ENCODE results near the gene EXOSC6.
"Not testable (repeated sequence)": the region's sequence is repeated elsewhere in the genome, so short reads cannot be mapped to it uniquely, and the experiment has no call there.

Gene EXOSC6

DNA sequence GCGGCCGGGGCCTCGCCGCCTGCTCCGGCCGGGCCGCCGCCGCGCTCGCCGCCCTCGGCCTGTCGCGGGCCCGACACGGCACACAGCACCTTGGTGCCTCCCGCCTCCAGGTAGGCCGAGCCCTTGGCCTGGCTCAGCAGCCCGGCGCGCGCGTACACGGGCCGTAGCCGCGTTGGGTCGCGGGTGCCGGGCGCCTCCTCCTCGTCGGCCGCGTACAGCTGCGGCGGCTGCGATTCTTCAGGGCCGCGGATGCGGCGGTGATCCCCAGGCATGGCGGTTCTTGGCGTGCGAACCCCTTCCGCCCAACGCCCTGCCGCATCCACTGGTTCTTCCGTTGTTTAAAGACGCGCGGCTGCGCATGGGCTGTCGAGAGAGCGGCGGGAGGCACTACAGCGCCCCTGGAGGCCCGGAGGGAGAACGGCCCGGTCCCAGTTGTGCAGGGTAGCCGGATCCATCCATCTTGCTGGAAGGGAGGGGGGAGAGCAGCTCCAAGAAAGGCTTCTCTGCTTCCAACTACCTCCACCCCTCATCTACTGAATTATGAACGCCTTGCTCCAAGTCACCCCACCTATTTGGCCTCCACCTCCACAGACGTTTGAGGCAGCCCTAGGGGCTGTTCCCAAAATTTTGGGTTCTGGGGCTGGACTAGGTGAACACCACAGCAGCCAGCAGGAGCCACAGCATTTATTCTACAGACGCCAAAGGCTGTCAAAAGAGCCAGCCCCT is at the start of gene EXOSC6:
TSS of gene EXOSC6 (minus strand) at position 312 of the 726 bp plus-strand sequence. CDS start at position 272, 40 bp downstream.
- no peaks in the 10 kb centered on the region for H3K9me3 ChIP-seq (ENCODE audit: insufficient read depth, low read depth, low read length)
- peak within 1 kb of the TSS; percentile 88 for H3K4me3 ChIP-seq (ENCODE audit: low read length)
- H3K4me1 ChIP-seq (ENCODE audit: insufficient read depth, low read length) = no peaks in the 10 kb centered on the region
- H3K27me3 ChIP-seq (ENCODE audit: insufficient read depth, low read length) = no peaks in the 10 kb centered on the region
- H3K36me3 ChIP-seq (ENCODE audit: insufficient read depth, low read depth, low read length) = peaks cover 49% of the 10 kb centered on the region
- no peak within 1 kb of the TSS for H3K27ac ChIP-seq (ENCODE audit: low read length)
- H3K9ac ChIP-seq (ENCODE audit: low read depth, low read length) = peak within 1 kb of the TSS; percentile 88

DNA sequence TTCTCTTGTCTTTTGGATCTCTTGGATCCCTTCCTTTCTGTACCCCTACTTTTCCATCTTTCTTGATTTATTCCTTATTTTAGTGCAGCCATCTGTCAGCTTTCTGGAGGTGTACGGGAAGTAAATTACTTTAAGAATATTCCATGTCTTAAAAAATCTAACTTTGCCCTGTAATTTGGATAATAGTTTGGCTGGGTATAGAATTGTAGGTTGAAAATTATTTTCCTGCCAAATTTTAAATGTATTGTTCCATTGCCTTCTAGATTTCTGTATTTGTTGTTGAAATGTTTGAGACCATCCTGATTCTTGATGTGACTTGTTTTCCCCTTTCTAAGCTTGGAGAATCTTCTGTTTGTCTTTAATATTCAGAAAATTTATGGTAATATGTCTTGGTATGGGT is 49.4 kb upstream of the EXOSC6 start:
- no peak overlapping the region for H3K4me3 ChIP-seq (ENCODE audit: low read length)
- H3K27me3 ChIP-seq (ENCODE audit: insufficient read depth, low read length) = no peaks in the 10 kb centered on the region
- H3K27ac ChIP-seq (ENCODE audit: low read length) = no peak overlapping the region
- H3K9me3 ChIP-seq (ENCODE audit: insufficient read depth, low read depth, low read length) = peaks cover 7% of the 10 kb centered on the region; the same call in 1 of the 2 replicates
- no peak overlapping the region for H3K9ac ChIP-seq (ENCODE audit: low read depth, low read length)
- no peaks in the 10 kb centered on the region; the same call in 1 of the 2 replicates for H3K4me1 ChIP-seq (ENCODE audit: insufficient read depth, low read length)
- H3K36me3 ChIP-seq (ENCODE audit: insufficient read depth, low read depth, low read length) = peaks cover 8% of the 10 kb centered on the region; the same call in 1 of the 2 replicates

DNA sequence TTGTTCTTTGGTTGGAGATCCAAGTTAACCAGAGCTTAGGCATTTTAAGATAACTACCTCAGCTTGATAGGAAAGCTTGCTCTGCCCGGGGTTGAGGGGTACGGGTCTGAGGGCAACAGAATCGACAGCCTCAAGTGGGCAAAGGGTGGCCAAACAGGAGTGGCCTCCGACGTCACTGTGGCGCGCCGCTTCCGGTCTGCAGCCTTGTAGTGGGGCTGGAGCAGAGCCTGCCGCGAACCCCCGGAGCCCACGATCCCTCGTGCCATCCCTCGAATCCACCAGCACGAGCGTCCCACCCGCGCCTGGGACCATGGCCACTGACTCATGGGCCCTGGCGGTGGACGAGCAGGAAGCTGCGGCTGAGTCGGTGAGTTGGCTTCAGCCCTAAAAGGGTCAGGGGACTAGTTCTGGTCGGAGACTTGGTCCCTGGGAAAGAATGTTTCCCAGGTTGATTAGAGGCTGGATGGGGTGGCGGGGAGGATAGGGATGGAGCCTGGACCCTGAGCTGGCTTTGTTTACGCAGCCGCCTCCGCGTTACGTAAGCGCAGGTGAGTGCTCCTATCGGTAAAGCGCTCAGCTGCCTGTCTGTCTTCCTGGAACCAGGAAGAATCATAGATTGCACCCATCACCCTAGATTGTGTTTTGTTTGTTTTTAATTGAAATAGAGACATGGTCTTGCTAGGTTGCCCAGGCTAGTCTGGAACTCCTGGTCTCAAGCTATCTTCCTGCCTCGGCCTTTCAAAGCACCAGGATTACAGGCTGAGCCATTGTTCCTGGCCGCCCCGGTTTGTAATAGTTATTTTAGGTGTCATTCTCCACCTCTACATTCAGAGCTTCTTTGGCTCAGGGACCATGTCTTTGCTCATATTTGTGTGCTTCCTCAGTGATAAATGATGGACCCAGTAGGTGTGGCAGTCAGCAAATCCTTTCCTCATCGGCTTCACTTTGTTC is 47.5 kb upstream of the EXOSC6 start, which contains the start of gene DDX19B:
TSS of gene DDX19B (plus strand) at position 199 of the 951 bp plus-strand sequence. CDS start at position 311, 112 bp downstream.
- Histone ChIP-seq H3K4me1 (ENCODE audit: insufficient read depth, low read length) (no peaks in the 10 kb centered on the region), H3K9me3 (ENCODE audit: insufficient read depth, low read depth, low read length) (peaks cover 7% of the 10 kb centered on the region; the same call in 1 of the 2 replicates), H3K36me3 (ENCODE audit: insufficient read depth, low read depth, low read length) (peaks cover 8% of the 10 kb centered on the region; the same call in 1 of the 2 replicates), H3K9ac (ENCODE audit: low read depth, low read length) (peak within 1 kb of the TSS; percentile 94), H3K27me3 (ENCODE audit: insufficient read depth, low read length) (no peaks in the 10 kb centered on the region), H3K4me3 (ENCODE audit: low read length) (peak within 1 kb of the TSS; percentile 89), H3K27ac (ENCODE audit: low read length) (peak within 1 kb of the TSS; percentile 83)

DNA sequence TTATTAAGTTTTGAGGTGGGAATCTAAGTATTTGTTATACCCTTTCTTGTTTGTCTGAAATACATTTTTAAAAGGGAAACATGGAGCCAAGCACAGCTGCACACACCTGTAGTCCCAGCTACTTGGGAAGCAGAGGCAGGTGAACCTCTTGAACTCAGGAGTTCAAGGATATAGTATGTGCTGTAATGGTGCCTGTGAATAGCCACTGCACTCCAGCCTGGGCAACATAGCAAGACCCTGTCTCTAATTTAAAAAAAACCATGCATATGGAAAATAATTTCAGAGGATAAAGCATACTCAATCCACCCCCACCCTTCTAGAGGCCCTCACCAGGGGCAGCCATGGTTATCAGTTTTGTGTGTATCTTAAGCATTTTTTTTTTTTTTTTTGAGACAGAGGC is 43.9 kb upstream of the EXOSC6 start:
- no peaks in the 10 kb centered on the region for H3K27me3 ChIP-seq (ENCODE audit: insufficient read depth, low read length)
- no peak overlapping the region for H3K9ac ChIP-seq (ENCODE audit: low read depth, low read length)
- H3K4me1 ChIP-seq (ENCODE audit: insufficient read depth, low read length) = no peaks in the 10 kb centered on the region
- no peaks in the 10 kb centered on the region for H3K36me3 ChIP-seq (ENCODE audit: insufficient read depth, low read depth, low read length)
- H3K27ac ChIP-seq (ENCODE audit: low read length) = no peak overlapping the region
- no peak overlapping the region for H3K4me3 ChIP-seq (ENCODE audit: low read length)
- no peaks in the 10 kb centered on the region for H3K9me3 ChIP-seq (ENCODE audit: insufficient read depth, low read depth, low read length)

DNA sequence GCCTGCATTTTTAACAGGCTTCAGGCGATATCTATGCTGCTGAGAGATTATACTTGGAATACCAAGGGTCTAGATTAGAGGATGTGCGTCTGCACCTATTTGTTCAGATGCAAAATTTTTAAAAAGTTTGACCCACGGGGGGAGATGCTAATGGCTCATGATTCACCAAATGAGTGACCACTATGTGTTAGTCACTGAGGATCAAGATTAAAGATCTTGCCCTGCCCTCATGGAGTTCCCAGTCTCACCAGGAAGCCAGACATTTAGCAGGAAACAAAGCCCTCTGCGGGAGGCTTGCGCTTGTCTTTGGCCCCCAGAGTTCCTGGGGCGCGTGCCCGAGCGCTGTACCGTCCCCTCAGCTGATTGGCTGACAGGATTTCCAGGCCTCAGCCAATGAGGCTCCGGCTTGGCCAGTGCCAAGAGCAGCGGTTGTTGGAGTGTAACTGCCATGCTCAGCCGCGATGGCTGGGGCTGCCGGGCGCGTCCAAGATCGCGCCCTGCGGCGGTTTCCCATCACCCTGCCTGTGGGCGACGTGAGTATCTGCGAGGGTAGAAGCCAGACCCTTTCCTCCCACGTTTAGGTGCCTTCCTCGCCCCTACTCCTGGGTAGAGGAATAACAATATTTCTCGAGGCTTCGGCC is 42.8 kb upstream of the EXOSC6 start:
- H3K9ac ChIP-seq (ENCODE audit: low read depth, low read length) = no peak overlapping the region
- H3K27me3 ChIP-seq (ENCODE audit: insufficient read depth, low read length) = no peaks in the 10 kb centered on the region
- H3K4me3 ChIP-seq (ENCODE audit: low read length) = no peak overlapping the region
- H3K36me3 ChIP-seq (ENCODE audit: insufficient read depth, low read depth, low read length) = no peaks in the 10 kb centered on the region
- H3K27ac ChIP-seq (ENCODE audit: low read length) = no peak overlapping the region
- no peaks in the 10 kb centered on the region for H3K9me3 ChIP-seq (ENCODE audit: insufficient read depth, low read depth, low read length)
- H3K4me1 ChIP-seq (ENCODE audit: insufficient read depth, low read length) = peaks cover 4% of the 10 kb centered on the region; the same call in 1 of the 2 replicates

DNA sequence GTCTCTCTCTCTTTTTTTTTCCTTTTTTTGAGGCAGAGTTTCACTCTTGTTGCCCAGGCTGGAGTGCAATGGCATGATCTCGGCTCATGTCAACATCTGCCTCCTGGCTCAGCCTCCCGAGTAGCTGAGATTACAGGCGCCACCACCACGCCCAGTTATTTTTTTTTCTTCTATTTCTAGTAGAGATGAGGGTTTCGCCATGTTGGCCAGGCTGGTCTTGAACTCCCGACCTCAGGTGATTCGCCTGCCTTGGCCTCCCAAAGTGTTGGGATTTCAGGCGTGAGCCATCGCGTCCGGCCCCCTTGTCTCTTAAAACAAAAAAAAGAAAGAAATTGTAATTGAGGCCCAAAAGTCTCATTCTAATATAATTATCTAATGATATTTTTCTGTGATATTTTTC is 40.4 kb upstream of the EXOSC6 start:
- H3K27ac ChIP-seq (ENCODE audit: low read length); H3K9ac ChIP-seq (ENCODE audit: low read depth, low read length); H3K4me1 ChIP-seq (ENCODE audit: insufficient read depth, low read length); H3K9me3 ChIP-seq (ENCODE audit: insufficient read depth, low read depth, low read length); H3K27me3 ChIP-seq (ENCODE audit: insufficient read depth, low read length); H3K4me3 ChIP-seq (ENCODE audit: low read length); H3K36me3 ChIP-seq (ENCODE audit: insufficient read depth, low read depth, low read length): not testable (repeated sequence)

DNA sequence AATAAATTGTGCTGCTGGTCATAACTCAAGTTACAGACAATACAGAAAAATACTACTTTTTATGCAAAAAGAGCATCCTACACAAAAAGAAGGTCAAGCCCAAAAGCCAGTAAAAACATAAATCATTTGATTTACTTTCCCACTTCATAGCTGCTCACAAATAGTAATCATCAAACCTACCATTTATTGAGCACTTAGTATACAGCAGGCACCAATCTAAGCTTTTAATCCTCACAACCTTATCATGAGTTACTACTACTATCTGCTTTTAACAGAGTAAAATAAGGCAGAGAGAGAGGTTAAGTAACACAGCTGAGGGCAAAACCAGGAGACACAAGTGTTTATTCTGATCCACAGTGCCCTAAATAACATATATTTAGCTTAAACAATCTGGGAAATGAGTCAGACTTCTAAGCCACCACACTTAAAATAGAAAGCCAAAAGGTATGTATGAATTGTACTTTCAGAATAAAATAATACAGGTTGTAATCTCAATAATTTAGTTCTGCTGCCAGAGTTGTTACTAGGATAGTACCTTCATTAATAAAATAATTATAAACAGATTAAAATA is 39.3 kb upstream of the EXOSC6 start:
- Histone ChIP-seq H3K4me3 (ENCODE audit: low read length) (no peak overlapping the region), H3K4me1 (ENCODE audit: insufficient read depth, low read length) (peaks cover 4% of the 10 kb centered on the region; the same call in 1 of the 2 replicates), H3K9me3 (ENCODE audit: insufficient read depth, low read depth, low read length) (no peaks in the 10 kb centered on the region), H3K27ac (ENCODE audit: low read length) (no peak overlapping the region), H3K9ac (ENCODE audit: low read depth, low read length) (no peak overlapping the region), H3K36me3 (ENCODE audit: insufficient read depth, low read depth, low read length) (peaks cover 5% of the 10 kb centered on the region; the same call in 1 of the 2 replicates), H3K27me3 (ENCODE audit: insufficient read depth, low read length) (no peaks in the 10 kb centered on the region)

DNA sequence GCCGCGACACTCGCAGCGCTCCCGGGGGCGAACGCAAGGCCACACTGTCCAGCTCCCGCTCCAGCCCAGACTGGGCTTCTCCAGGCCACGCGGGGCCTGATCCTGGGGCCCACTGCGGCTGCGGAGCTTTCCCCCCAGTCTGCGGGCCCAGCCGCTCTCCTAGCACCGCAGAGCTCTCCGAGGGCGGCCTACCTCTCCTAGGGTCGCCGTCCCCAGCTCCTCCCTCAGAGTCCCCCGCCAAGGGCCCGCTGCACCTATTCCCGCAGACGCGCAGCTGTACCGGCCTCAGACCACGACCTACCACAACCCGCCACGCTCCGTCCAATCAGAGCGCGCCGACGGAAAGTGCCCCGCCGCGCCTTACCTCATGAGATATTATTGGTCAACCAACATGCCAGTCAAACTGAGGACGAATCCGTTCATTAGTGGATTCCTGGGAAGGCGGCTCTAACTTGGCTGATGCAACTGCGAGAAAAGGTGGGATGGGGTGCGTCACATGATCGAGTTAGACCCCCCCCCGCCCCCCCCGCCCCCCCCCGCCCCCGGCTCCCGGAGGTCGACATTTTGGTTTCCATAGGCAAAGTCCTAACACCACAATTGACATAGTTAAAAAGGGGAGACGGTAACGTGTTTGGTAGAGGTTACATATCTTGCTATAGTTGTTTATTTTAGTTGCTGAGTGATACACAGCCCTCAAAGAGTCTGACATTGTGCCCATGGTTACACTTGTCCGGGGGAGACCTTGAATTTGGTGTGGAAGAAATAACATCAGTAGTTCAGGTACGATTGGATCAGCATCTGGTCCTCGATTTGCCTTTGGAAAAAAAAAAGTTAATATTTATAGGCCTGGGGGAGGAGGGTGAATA is 37.7 kb upstream of the EXOSC6 start, which contains the start of gene AARS1:
TSS of gene AARS1 (minus strand) at position 278 of the 866 bp plus-strand sequence. CDS start 6,743 bp downstream, outside the sequence.
- H3K27ac ChIP-seq (ENCODE audit: low read length) = peak within 1 kb of the TSS; percentile 89
- H3K27me3 ChIP-seq (ENCODE audit: insufficient read depth, low read length) = no peaks in the 10 kb centered on the region

DNA sequence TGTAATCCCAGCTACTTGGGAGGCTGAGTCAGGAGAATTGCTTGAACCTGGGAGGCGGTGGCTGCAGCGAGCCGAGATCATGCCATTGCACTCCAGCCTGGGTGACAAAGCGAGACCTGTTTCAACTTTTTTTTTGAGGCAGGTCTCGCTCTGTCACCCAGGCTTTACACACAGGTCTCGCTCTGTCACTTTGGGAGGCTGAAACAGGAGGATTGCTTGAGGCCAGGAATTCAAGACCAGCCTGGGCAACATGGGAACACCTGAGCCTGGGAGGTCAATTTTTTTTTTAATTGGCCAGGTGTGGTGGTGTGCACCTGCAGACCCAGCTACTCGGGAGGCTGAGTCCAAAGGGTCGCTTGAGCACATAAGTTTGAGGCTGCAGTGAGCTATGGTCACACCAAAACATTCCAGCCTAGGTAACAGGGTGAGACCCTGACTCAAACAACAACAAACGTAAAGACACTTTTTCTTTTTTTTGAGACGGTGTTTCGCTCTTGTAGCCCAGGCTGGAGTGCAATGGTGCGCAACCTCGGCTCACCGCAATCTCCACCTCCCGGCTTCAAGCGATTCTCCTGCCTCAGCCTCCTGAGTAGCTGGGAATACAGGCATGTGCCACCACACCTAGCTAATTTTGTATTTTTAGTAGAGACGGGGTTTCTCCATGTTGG is 35.7 kb upstream of the EXOSC6 start:
- not testable (repeated sequence) for H3K9me3 ChIP-seq (ENCODE audit: insufficient read depth, low read depth, low read length); H3K27me3 ChIP-seq (ENCODE audit: insufficient read depth, low read length); H3K4me1 ChIP-seq (ENCODE audit: insufficient read depth, low read length); H3K27ac ChIP-seq (ENCODE audit: low read length)
- H3K36me3 ChIP-seq (ENCODE audit: insufficient read depth, low read depth, low read length) = peaks cover 40% of the 10 kb centered on the region
- H3K4me3 ChIP-seq (ENCODE audit: low read length) = peak overlapping the region; percentile 82
- H3K9ac ChIP-seq (ENCODE audit: low read depth, low read length) = peak overlapping the region; percentile 94; the same call in 1 of the 2 replicates

More for the DNA sequence above, 37.7 kb upstream of the EXOSC6 start, which contains the start of gene AARS1:
- Histone ChIP-seq H3K36me3 (ENCODE audit: insufficient read depth, low read depth, low read length) (peaks cover 21% of the 10 kb centered on the region), H3K9me3 (ENCODE audit: insufficient read depth, low read depth, low read length) (no peaks in the 10 kb centered on the region), H3K4me1 (ENCODE audit: insufficient read depth, low read length) (peaks cover 4% of the 10 kb centered on the region; the same call in 1 of the 2 replicates), H3K9ac (ENCODE audit: low read depth, low read length) (peak within 1 kb of the TSS; percentile 94), H3K4me3 (ENCODE audit: low read length) (peak within 1 kb of the TSS; percentile 82)

DNA sequence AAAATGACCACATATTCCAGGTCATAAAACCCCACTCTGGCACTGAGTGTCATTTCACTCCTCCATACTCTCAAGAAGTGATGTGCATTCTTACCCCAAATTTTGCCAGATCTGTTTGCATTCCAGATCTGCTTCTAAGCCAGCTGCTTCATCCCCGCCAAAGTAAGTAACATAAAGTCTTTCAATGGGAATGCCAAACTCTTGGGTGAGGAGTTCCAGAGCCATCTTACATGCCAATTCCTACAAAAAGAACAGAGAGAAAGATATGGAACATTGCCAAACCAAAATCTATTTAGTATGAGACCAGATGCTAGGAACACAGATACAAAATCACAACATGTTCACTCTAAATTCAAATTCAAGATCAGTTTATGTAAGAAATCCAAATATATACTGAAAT is 24.7 kb upstream of the EXOSC6 start:
- Histone ChIP-seq H3K4me1 (ENCODE audit: insufficient read depth, low read length) (no peaks in the 10 kb centered on the region), H3K9me3 (ENCODE audit: insufficient read depth, low read depth, low read length) (no peaks in the 10 kb centered on the region), H3K27me3 (ENCODE audit: insufficient read depth, low read length) (no peaks in the 10 kb centered on the region), H3K27ac (ENCODE audit: low read length) (no peak overlapping the region), H3K9ac (ENCODE audit: low read depth, low read length) (no peak overlapping the region), H3K36me3 (ENCODE audit: insufficient read depth, low read depth, low read length) (peaks cover 94% of the 10 kb centered on the region), H3K4me3 (ENCODE audit: low read length) (no peak overlapping the region)

All from iPS-20b (cell line).